GM23338 (cell line): ENCODE data around the gene RAVER1. TPM values are rescaled to one million over a fixed set of nuclear protein-coding genes. Genes with fewer than 3 reads are reported as not detected.

Source experiments
- ATAC-seq: fragments of 200-7000 bp; cut with Tn5 transposase; 3 replicates; pipeline ENCODE4 v1.9.1; 2020
- DNase-seq: peaks from one replicate; pipeline ENCODE4 v3.0.0-alpha.2; 2015; ENCODE audit warnings: low spot score
- H2AFZ ChIP-seq: fragments of 200-600 bp; sonication (generic); 2 replicates; pipeline ENCODE4 v1.8.0; 2016; ENCODE audit warnings: antibody characterized with exemption, mild to moderate bottlenecking, moderate library complexity
- H3F3A ChIP-seq: fragments of 200-600 bp; sonication (generic); replicated peaks from 2 replicates; pipeline ENCODE4 v1.8.0; 2017; ENCODE audit warnings: antibody characterized with exemption, mixed run types, low read depth
- H3K27ac ChIP-seq: fragments of 200-600 bp; sonication (generic); 2 replicates; pipeline ENCODE4 v1.6.1; 2016; ENCODE audit warnings: low read depth
- H3K27me3 ChIP-seq: fragments of 200-600 bp; sonication (generic); 2 replicates; pipeline ENCODE4 v1.8.0; 2016; ENCODE audit warnings: mild to moderate bottlenecking, mixed run types, moderate library complexity; ENCODE audit not compliant: insufficient read depth
- H3K36me3 ChIP-seq: fragments of 200-600 bp; sonication (generic); 2 replicates; pipeline ENCODE4 v1.8.0; 2016; ENCODE audit warnings: mild to moderate bottlenecking; ENCODE audit not compliant: insufficient read depth
- H3K4me1 ChIP-seq: fragments of 200-600 bp; sonication (generic); 2 replicates; pipeline ENCODE4 v1.8.0; 2016; ENCODE audit warnings: mild to moderate bottlenecking, moderate library complexity; ENCODE audit not compliant: insufficient read depth
- H3K4me2 ChIP-seq: fragments of 200-600 bp; sonication (generic); 2 replicates; pipeline ENCODE4 v1.7.1; 2017; ENCODE audit warnings: mixed run types
- H3K4me3 ChIP-seq: fragments of 200-600 bp; sonication (generic); 2 replicates; pipeline ENCODE4 v1.6.1; 2016; ENCODE audit warnings: mixed run types
- H3K79me2 ChIP-seq: fragments of 200-600 bp; sonication (generic); replicated peaks from 2 replicates; pipeline ENCODE4 v1.8.0; 2017; ENCODE audit warnings: mild to moderate bottlenecking; ENCODE audit not compliant: insufficient read depth
- H3K9me2 ChIP-seq: fragments of 200-600 bp; sonication (generic); 2 replicates; pipeline ENCODE4 v1.8.0; 2017; ENCODE audit not compliant: insufficient read depth
- H4K20me1 ChIP-seq: fragments of 200-600 bp; sonication (generic); replicated peaks from 2 replicates; pipeline ENCODE4 v1.8.0; 2017; ENCODE audit warnings: mild to moderate bottlenecking; ENCODE audit not compliant: insufficient read depth
- H3K27ac Mint-ChIP-seq: 2 replicates; pipeline ENCODE4 v1.8.0; 2020; ENCODE audit warnings: inconsistent platforms, mild to moderate bottlenecking, moderate library complexity, mixed read lengths
- H3K27me3 Mint-ChIP-seq: 3 replicates; pipeline ENCODE4 v1.8.0; 2022; ENCODE audit warnings: low read depth, mild to moderate bottlenecking, moderate library complexity, mixed read lengths, inconsistent platforms; ENCODE audit not compliant: insufficient read depth, poor library complexity
- H3K36me3 Mint-ChIP-seq: 3 replicates; pipeline ENCODE4 v1.8.0; 2021; ENCODE audit warnings: low read depth, mild to moderate bottlenecking, inconsistent platforms, moderate library complexity, mixed read lengths
- H3K4me1 Mint-ChIP-seq: 3 replicates; pipeline ENCODE4 v1.8.0; 2020; ENCODE audit warnings: mild to moderate bottlenecking, inconsistent platforms, mixed read lengths
- H3K4me3 Mint-ChIP-seq: 3 replicates; pipeline ENCODE4 v1.8.0; 2021; ENCODE audit warnings: moderate library complexity, mild to moderate bottlenecking, inconsistent platforms, mixed read lengths
- H3K9me3 Mint-ChIP-seq: 3 replicates; pipeline ENCODE4 v1.8.0; 2020; ENCODE audit warnings: moderate library complexity, mild to moderate bottlenecking, inconsistent platforms, mixed read lengths
- CREB1 ChIP-seq: fragments of 250-450 bp; sonication (Bioruptor Pico); IDR thresholded peaks from 2 replicates; pipeline ENCODE4 v1.5.0; 2020; ENCODE audit warnings: low read depth, mild to moderate bottlenecking, moderate library complexity
- EZH2 ChIP-seq: fragments of 200-600 bp; sonication (generic); IDR thresholded peaks from one replicate; pipeline ENCODE4 v1.8.0; 2017; ENCODE audit warnings: antibody characterized with exemption, mild to moderate bottlenecking, low read depth; ENCODE audit not compliant: unreplicated experiment
- EZH2phosphoT487 ChIP-seq: fragments of 200-600 bp; sonication (generic); IDR thresholded peaks from one replicate; pipeline ENCODE4 v1.8.1; 2018; ENCODE audit warnings: antibody characterized with exemption; ENCODE audit not compliant: unreplicated experiment
- JUNB ChIP-seq: IDR thresholded peaks from one replicate; pipeline ENCODE4 v1.6.1; 2016; ENCODE audit warnings: antibody characterized with exemption; ENCODE audit not compliant: unreplicated experiment
- NANOG ChIP-seq: IDR thresholded peaks from 2 replicates; pipeline ENCODE4 v1.6.1; 2016; ENCODE audit warnings: antibody characterized with exemption, borderline replicate concordance
- POLR2AphosphoS5 ChIP-seq: IDR thresholded peaks from 2 replicates; pipeline ENCODE4 v1.6.1; 2016; ENCODE audit warnings: antibody characterized with exemption, low read depth
- STAT1 ChIP-seq: IDR thresholded peaks from one replicate; pipeline ENCODE4 v1.6.1; 2016; ENCODE audit warnings: antibody characterized with exemption; ENCODE audit not compliant: unreplicated experiment
- ZNF114 ChIP-seq: fragments of 250-450 bp; sonication (Bioruptor Pico); IDR thresholded peaks from 2 replicates; pipeline ENCODE4 v1.5.0; 2020; ENCODE audit warnings: mild to moderate bottlenecking, moderate library complexity
- ZNF331 ChIP-seq: fragments of 250-450 bp; sonication (Bioruptor Pico); IDR thresholded peaks from 2 replicates; pipeline ENCODE4 v1.5.0; 2020; ENCODE audit warnings: low read depth, mild to moderate bottlenecking, moderate library complexity
- polyA plus RNA-seq: library from polyadenylated mRNA; unstranded; fragments of >200 nt; fragmentation: Nextera tagmentation; extraction: Ambion mirVana; gene quantifications from 2 replicates; pipeline ENCODE4 v1.2.1, GENCODE V29; 2016
- total RNA-seq: library from RNA; depleted of rRNA; stranded (reverse); fragments of >200 nt; shearing (Covaris generic); gene quantifications from 2 replicates; pipeline ENCODE4 v1.2.3, GENCODE V29; 2014
- TF ChIP-seq, protein P1 (sequence below): fragments of 250-450 bp; sonication (Bioruptor Pico); IDR thresholded peaks from 2 replicates; pipeline ENCODE4 v1.5.0; 2020; ENCODE audit warnings: mild to moderate bottlenecking, moderate library complexity
- TF ChIP-seq, protein P2 (sequence below): IDR thresholded peaks from 2 replicates; pipeline ENCODE4 v1.6.1; 2016; ENCODE audit warnings: antibody characterized with exemption
- TF ChIP-seq, protein P3 (sequence below), 2 experiments: fragments of 200-600 bp in 1 of 2; sonication (generic) in 1 of 2; conservative IDR thresholded peaks; 2 replicates each; pipeline versions ENCODE4 v1.5.1 to v1.6.1; 2016 to 2017; ENCODE audit warnings: antibody characterized with exemption in 2 of 2, low read depth in 2 of 2, mild to moderate bottlenecking in 2 of 2, moderate library complexity in 1 of 2
- TF ChIP-seq, protein P4 (sequence below): IDR thresholded peaks from one replicate; pipeline ENCODE4 v1.6.1; 2018; ENCODE audit warnings: antibody characterized with exemption; ENCODE audit not compliant: unreplicated experiment

The RAVER1 gene
- total and polyA plus RNA-seq, 2 experiments from 2014 or later: 25.5 to 88.3 TPM

DNA sequence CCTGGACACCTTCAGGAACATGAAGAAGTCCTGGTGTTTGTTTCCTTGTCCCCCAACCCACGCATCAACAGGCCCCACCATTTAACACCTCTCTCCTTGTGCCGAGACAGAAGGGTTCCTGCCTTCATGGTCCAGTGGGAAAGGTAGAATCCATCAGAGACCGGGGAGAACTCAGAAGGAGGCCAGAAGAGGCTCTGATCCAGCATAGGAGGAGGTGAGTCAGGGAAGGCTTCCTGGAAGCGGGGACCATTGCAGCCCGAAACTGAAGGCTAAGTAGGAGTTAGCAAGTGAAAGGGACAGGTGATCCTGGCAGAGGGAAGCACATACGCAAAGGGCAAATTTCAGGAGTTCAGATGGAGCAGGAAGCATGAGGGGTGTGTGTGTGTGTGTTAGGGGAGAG is 5.6 kb upstream of the RAVER1 start:
- Mint-ChIP-seq H3K9me3 (no peaks in the 10 kb centered on the region; the same call in 2 of the 3 replicates), H3K27ac (peak overlapping the region; percentile 2; the same call in 1 of the 2 replicates), H3K36me3 (no peaks in the 10 kb centered on the region), H3K4me1 (peaks cover 19% of the 10 kb centered on the region), H3K4me3 (no peak overlapping the region), H3K27me3 (peaks cover 11% of the 10 kb centered on the region)
- peak overlapping the region; percentile 62 for H3K4me2 ChIP-seq
- peaks cover 23% of the 10 kb centered on the region; the same call in 1 of the 2 replicates for H3K4me1 ChIP-seq
- no peak overlapping the region for H3K4me3 ChIP-seq
- H3F3A ChIP-seq: peaks cover 6% of the 10 kb centered on the region; the same call in 1 of the 2 replicates
- no peaks in the 10 kb centered on the region for H4K20me1 ChIP-seq
- TF ChIP-seq CREB1 (CRISPR knock-in tag) (no peak), POLR2AphosphoS5 (no peak), ZNF114 (CRISPR knock-in tag) (no peak), EZH2 (no peak), JUNB (no peak), ZNF331 (no peak), EZH2phosphoT487 (no peak), STAT1 (no peak), NANOG (no peak)
- TF ChIP-seq, protein P1, sequence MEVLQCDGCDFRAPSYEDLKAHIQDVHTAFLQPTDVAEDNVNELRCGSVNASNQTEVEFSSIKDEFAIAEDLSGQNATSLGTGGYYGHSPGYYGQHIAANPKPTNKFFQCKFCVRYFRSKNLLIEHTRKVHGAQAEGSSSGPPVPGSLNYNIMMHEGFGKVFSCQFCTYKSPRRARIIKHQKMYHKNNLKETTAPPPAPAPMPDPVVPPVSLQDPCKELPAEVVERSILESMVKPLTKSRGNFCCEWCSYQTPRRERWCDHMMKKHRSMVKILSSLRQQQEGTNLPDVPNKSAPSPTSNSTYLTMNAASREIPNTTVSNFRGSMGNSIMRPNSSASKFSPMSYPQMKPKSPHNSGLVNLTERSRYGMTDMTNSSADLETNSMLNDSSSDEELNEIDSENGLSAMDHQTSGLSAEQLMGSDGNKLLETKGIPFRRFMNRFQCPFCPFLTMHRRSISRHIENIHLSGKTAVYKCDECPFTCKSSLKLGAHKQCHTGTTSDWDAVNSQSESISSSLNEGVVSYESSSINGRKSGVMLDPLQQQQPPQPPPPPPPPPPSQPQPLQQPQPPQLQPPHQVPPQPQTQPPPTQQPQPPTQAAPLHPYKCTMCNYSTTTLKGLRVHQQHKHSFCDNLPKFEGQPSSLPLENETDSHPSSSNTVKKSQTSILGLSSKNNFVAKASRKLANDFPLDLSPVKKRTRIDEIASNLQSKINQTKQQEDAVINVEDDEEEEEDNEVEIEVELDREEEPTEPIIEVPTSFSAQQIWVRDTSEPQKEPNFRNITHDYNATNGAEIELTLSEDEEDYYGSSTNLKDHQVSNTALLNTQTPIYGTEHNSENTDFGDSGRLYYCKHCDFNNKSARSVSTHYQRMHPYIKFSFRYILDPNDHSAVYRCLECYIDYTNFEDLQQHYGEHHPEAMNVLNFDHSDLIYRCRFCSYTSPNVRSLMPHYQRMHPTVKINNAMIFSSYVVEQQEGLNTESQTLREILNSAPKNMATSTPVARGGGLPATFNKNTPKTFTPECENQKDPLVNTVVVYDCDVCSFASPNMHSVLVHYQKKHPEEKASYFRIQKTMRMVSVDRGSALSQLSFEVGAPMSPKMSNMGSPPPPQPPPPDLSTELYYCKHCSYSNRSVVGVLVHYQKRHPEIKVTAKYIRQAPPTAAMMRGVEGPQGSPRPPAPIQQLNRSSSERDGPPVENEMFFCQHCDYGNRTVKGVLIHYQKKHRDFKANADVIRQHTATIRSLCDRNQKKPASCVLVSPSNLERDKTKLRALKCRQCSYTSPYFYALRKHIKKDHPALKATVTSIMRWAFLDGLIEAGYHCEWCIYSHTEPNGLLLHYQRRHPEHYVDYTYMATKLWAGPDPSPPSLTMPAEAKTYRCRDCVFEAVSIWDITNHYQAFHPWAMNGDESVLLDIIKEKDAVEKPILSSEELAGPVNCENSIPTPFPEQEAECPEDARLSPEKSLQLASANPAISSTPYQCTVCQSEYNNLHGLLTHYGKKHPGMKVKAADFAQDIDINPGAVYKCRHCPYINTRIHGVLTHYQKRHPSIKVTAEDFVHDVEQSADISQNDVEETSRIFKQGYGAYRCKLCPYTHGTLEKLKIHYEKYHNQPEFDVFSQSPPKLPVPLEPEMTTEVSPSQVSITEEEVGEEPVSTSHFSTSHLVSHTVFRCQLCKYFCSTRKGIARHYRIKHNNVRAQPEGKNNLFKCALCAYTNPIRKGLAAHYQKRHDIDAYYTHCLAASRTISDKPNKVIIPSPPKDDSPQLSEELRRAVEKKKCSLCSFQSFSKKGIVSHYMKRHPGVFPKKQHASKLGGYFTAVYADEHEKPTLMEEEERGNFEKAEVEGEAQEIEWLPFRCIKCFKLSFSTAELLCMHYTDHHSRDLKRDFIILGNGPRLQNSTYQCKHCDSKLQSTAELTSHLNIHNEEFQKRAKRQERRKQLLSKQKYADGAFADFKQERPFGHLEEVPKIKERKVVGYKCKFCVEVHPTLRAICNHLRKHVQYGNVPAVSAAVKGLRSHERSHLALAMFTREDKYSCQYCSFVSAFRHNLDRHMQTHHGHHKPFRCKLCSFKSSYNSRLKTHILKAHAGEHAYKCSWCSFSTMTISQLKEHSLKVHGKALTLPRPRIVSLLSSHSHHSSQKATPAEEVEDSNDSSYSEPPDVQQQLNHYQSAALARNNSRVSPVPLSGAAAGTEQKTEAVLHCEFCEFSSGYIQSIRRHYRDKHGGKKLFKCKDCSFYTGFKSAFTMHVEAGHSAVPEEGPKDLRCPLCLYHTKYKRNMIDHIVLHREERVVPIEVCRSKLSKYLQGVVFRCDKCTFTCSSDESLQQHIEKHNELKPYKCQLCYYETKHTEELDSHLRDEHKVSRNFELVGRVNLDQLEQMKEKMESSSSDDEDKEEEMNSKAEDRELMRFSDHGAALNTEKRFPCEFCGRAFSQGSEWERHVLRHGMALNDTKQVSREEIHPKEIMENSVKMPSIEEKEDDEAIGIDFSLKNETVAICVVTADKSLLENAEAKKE (CRISPR knock-in tag): no peak
- TF ChIP-seq, protein P2, sequence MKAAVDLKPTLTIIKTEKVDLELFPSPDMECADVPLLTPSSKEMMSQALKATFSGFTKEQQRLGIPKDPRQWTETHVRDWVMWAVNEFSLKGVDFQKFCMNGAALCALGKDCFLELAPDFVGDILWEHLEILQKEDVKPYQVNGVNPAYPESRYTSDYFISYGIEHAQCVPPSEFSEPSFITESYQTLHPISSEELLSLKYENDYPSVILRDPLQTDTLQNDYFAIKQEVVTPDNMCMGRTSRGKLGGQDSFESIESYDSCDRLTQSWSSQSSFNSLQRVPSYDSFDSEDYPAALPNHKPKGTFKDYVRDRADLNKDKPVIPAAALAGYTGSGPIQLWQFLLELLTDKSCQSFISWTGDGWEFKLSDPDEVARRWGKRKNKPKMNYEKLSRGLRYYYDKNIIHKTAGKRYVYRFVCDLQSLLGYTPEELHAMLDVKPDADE: no peak
- TF ChIP-seq, protein P3, sequence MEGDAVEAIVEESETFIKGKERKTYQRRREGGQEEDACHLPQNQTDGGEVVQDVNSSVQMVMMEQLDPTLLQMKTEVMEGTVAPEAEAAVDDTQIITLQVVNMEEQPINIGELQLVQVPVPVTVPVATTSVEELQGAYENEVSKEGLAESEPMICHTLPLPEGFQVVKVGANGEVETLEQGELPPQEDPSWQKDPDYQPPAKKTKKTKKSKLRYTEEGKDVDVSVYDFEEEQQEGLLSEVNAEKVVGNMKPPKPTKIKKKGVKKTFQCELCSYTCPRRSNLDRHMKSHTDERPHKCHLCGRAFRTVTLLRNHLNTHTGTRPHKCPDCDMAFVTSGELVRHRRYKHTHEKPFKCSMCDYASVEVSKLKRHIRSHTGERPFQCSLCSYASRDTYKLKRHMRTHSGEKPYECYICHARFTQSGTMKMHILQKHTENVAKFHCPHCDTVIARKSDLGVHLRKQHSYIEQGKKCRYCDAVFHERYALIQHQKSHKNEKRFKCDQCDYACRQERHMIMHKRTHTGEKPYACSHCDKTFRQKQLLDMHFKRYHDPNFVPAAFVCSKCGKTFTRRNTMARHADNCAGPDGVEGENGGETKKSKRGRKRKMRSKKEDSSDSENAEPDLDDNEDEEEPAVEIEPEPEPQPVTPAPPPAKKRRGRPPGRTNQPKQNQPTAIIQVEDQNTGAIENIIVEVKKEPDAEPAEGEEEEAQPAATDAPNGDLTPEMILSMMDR (conservative IDR thresholded peaks at IDR 0.05; ENCODE audit: low read depth in 2 of 2): no peak
- TF ChIP-seq, protein P4, sequence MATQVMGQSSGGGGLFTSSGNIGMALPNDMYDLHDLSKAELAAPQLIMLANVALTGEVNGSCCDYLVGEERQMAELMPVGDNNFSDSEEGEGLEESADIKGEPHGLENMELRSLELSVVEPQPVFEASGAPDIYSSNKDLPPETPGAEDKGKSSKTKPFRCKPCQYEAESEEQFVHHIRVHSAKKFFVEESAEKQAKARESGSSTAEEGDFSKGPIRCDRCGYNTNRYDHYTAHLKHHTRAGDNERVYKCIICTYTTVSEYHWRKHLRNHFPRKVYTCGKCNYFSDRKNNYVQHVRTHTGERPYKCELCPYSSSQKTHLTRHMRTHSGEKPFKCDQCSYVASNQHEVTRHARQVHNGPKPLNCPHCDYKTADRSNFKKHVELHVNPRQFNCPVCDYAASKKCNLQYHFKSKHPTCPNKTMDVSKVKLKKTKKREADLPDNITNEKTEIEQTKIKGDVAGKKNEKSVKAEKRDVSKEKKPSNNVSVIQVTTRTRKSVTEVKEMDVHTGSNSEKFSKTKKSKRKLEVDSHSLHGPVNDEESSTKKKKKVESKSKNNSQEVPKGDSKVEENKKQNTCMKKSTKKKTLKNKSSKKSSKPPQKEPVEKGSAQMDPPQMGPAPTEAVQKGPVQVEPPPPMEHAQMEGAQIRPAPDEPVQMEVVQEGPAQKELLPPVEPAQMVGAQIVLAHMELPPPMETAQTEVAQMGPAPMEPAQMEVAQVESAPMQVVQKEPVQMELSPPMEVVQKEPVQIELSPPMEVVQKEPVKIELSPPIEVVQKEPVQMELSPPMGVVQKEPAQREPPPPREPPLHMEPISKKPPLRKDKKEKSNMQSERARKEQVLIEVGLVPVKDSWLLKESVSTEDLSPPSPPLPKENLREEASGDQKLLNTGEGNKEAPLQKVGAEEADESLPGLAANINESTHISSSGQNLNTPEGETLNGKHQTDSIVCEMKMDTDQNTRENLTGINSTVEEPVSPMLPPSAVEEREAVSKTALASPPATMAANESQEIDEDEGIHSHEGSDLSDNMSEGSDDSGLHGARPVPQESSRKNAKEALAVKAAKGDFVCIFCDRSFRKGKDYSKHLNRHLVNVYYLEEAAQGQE: no peak
- no peaks in the 10 kb centered on the region for H3K27me3 ChIP-seq
- no peaks in the 10 kb centered on the region for H3K79me2 ChIP-seq
- no peak for ATAC-seq
- DNase-seq: no peak
- H3K9me2 ChIP-seq: no peaks in the 10 kb centered on the region
- H2AFZ ChIP-seq: peak overlapping the region; percentile 81
- H3K36me3 ChIP-seq: no peaks in the 10 kb centered on the region
- no peak overlapping the region for H3K27ac ChIP-seq
